Rectal smooth muscle tissue (tissue), 1 donor: Measurements from ENCODE around the gene UHMK1.

ENCODE experiments used
- H3K27ac ChIP-seq: one replicate; pipeline ENCODE4 v1.7.0; 2013; ENCODE audit warnings: low read depth, low read length, inconsistent platforms
- H3K27me3 ChIP-seq: one replicate; pipeline ENCODE4 v1.7.0; 2013; ENCODE audit warnings: low read length; ENCODE audit not compliant: control insufficient read depth, insufficient read depth
- H3K36me3 ChIP-seq: one replicate; pipeline ENCODE4 v1.7.0; 2013; ENCODE audit warnings: low read length; ENCODE audit not compliant: control insufficient read depth, insufficient read depth
- H3K4me1 ChIP-seq: one replicate; pipeline ENCODE4 v1.7.0; 2013; ENCODE audit warnings: low read length; ENCODE audit not compliant: control insufficient read depth, insufficient read depth
- H3K4me3 ChIP-seq: one replicate; pipeline ENCODE4 v1.7.0; 2013; ENCODE audit warnings: low read length
- H3K9ac ChIP-seq: one replicate; pipeline ENCODE4 v1.7.0; 2013; ENCODE audit warnings: low read length

The UHMK1 gene

GRCh38 chr1:162578071-162578700 lies 80.6 kb downstream of the UHMK1 start:
- no peak overlapping the region for H3K27ac ChIP-seq
- peaks cover 2% of the 10 kb centered on the region for H3K4me1 ChIP-seq
- no peaks in the 10 kb centered on the region for H3K27me3 ChIP-seq
- no peak overlapping the region for H3K4me3 ChIP-seq
- H3K9ac ChIP-seq: no peak overlapping the region
- peaks cover 9% of the 10 kb centered on the region for H3K36me3 ChIP-seq

DNA sequence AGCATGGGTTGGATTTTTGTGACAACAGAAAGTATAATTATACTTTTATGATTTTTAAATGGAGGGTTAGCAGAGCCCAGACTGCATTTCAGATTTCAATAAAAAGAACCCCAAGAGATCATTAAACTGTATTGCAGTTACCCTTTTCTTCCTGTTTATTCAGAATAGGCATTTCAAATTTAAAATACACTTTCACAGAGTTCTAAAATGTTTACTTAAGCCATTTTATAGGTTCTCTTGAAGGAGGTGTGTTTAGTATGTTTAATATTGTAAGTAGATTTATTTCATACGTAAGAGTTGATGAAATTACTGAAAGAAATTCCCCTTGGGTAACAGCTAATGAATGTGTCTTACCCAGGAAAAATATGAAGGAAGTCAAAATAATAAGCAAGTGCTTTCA lies 81.3 kb downstream of the UHMK1 start:
- H3K27me3 ChIP-seq: no peaks in the 10 kb centered on the region
- H3K4me1 ChIP-seq: peaks cover 2% of the 10 kb centered on the region
- peaks cover 9% of the 10 kb centered on the region for H3K36me3 ChIP-seq
- no peak overlapping the region for H3K4me3 ChIP-seq
- no peak overlapping the region for H3K27ac ChIP-seq
- no peak overlapping the region for H3K9ac ChIP-seq
